HEK293 (cell line): ENCODE measurements around the gene ZNF787.

Source experiments
- CTCF ChIA-PET: fragments of 350-600 bp; formaldehyde crosslinking; extraction: SDS; loops from one replicate; lab custom pipeline; 2021; ENCODE audit warnings: antibody characterized with exemption; lab: Yijun Ruan, JAX
- POLR2A ChIA-PET: fragments of 300-600 bp; formaldehyde crosslinking; extraction: SDS; loops from one replicate; lab custom pipeline; 2020; ENCODE audit warnings: antibody characterized with exemption, inconsistent platforms; lab: Yijun Ruan, JAX
- H3K27ac ChIP-seq: fragments of 200-500 bp; sonication (Bioruptor generic); 2 replicates; pipeline ENCODE4 v1.5.1; 2014; ENCODE audit warnings: low read depth, low read length, control low read depth, inconsistent platforms; ENCODE audit errors: extremely low read depth
- H3K36me3 ChIP-seq, 2 experiments: fragments of 200-500 bp in 1 of 2; sonication (Bioruptor generic) in 1 of 2; 1 replicate in 1 of 2; 2 replicates in 1 of 2; pipeline ENCODE4 v1.5.1; 2014 to 2017; ENCODE audit warnings: inconsistent platforms in 2 of 2, low read length in 2 of 2; ENCODE audit not compliant: control insufficient read depth in 2 of 2, insufficient read depth in 1 of 2
- H3K4me1 ChIP-seq: fragments of 200-500 bp; sonication (Bioruptor generic); 2 replicates; pipeline ENCODE4 v1.5.1; 2014; ENCODE audit warnings: mild to moderate bottlenecking, low read length, inconsistent platforms; ENCODE audit not compliant: control insufficient read depth, insufficient read depth
- H3K4me3 ChIP-seq: 2 replicates; pipeline ENCODE4 v1.5.1; 2011; ENCODE audit warnings: low read depth, mild to moderate bottlenecking, control low read depth, low read length, moderate library complexity
- H3K9me3 ChIP-seq: fragments of 200-500 bp; sonication (Bioruptor generic); 2 replicates; pipeline ENCODE4 v1.5.1; 2014; ENCODE audit warnings: low read depth, low read length, inconsistent platforms; ENCODE audit not compliant: control insufficient read depth, insufficient read depth
- HOXC10 ChIP-seq: sonication (generic); formaldehyde crosslinking; IDR thresholded peaks from 2 replicates; pipeline ENCODE4 v1.8.1; 2023; ENCODE audit warnings: mild to moderate bottlenecking, missing genetic modification reagents
- MZF1 ChIP-seq: fragments of 450-650 bp; formaldehyde crosslinking; IDR thresholded peaks from 2 replicates; pipeline ENCODE4 v1.5.1; 2017; ENCODE audit warnings: missing biosample characterization, missing genetic modification characterization, borderline replicate concordance
- ZBTB21 ChIP-seq: fragments of 450-650 bp; formaldehyde crosslinking; IDR thresholded peaks from 2 replicates; pipeline ENCODE4 v1.5.1; 2017; ENCODE audit warnings: missing biosample characterization, missing genetic modification characterization
- ZFHX2 ChIP-seq: fragments of 450-650 bp; formaldehyde crosslinking; conservative IDR thresholded peaks from 2 replicates; pipeline ENCODE4 v1.5.1; 2016; ENCODE audit warnings: missing biosample characterization, missing genetic modification characterization
- ZNF138 ChIP-seq: fragments of 450-650 bp; formaldehyde crosslinking; IDR thresholded peaks from 2 replicates; pipeline ENCODE4 v1.5.1; 2016; ENCODE audit warnings: missing biosample characterization, missing genetic modification characterization, borderline replicate concordance
- ZNF175 ChIP-seq: fragments of 450-650 bp; formaldehyde crosslinking; IDR thresholded peaks from 2 replicates; pipeline ENCODE4 v1.5.1; 2016; ENCODE audit warnings: missing biosample characterization, missing genetic modification characterization
- ZNF18 ChIP-seq: fragments of 450-650 bp; formaldehyde crosslinking; IDR thresholded peaks from 2 replicates; pipeline ENCODE4 v1.5.1; 2016; ENCODE audit warnings: missing biosample characterization, missing genetic modification characterization
- ZNF311 ChIP-seq: fragments of 450-650 bp; formaldehyde crosslinking; IDR thresholded peaks from 2 replicates; pipeline ENCODE4 v1.5.1; 2017; ENCODE audit warnings: missing biosample characterization, missing genetic modification characterization, borderline replicate concordance
- ZNF324 ChIP-seq: fragments of 450-650 bp; formaldehyde crosslinking; IDR thresholded peaks from 2 replicates; pipeline ENCODE4 v1.5.1; 2016; ENCODE audit warnings: missing biosample characterization, missing genetic modification characterization
- ZNF548 ChIP-seq: fragments of 450-650 bp; formaldehyde crosslinking; IDR thresholded peaks from 2 replicates; pipeline ENCODE4 v1.5.1; 2016; ENCODE audit warnings: missing biosample characterization, missing genetic modification characterization
- ZNF623 ChIP-seq: fragments of 450-650 bp; formaldehyde crosslinking; IDR thresholded peaks from 2 replicates; pipeline ENCODE4 v1.5.1; 2016; ENCODE audit warnings: missing biosample characterization, missing genetic modification characterization
- ZNF660 ChIP-seq: fragments of 450-650 bp; IDR thresholded peaks from 2 replicates; pipeline ENCODE4 v1.5.1; 2018; ENCODE audit warnings: missing biosample characterization, mild to moderate bottlenecking, missing genetic modification characterization
- ZNF791 ChIP-seq: fragments of 450-650 bp; formaldehyde crosslinking; IDR thresholded peaks from 2 replicates; pipeline ENCODE4 v1.5.1; 2016; ENCODE audit warnings: missing biosample characterization, missing genetic modification characterization
- ZSCAN23 ChIP-seq: fragments of 450-650 bp; formaldehyde crosslinking; IDR thresholded peaks from 2 replicates; pipeline ENCODE4 v1.5.1; 2016; ENCODE audit warnings: missing biosample characterization, missing genetic modification characterization
- TF ChIP-seq, protein P1 (sequence below): sonication (generic); formaldehyde crosslinking; IDR thresholded peaks from 2 replicates; pipeline ENCODE4 v1.8.1; 2022; ENCODE audit warnings: mild to moderate bottlenecking, moderate library complexity, missing genetic modification reagents
- TF ChIP-seq, protein P2 (sequence below): fragments of 450-650 bp; formaldehyde crosslinking; IDR thresholded peaks from 2 replicates; pipeline ENCODE4 v1.5.1; 2016; ENCODE audit warnings: missing biosample characterization, missing genetic modification characterization, borderline replicate concordance
- TF ChIP-seq, protein P3 (sequence below): fragments of 450-650 bp; formaldehyde crosslinking; IDR thresholded peaks from 2 replicates; pipeline ENCODE4 v1.5.1; 2016; ENCODE audit warnings: missing biosample characterization, missing genetic modification characterization, low read depth
- TF ChIP-seq, protein P4 (sequence below): fragments of 450-650 bp; formaldehyde crosslinking; IDR thresholded peaks from 2 replicates; pipeline ENCODE4 v1.5.1; 2017; ENCODE audit warnings: missing biosample characterization, missing genetic modification characterization

The ZNF787 gene

DNA sequence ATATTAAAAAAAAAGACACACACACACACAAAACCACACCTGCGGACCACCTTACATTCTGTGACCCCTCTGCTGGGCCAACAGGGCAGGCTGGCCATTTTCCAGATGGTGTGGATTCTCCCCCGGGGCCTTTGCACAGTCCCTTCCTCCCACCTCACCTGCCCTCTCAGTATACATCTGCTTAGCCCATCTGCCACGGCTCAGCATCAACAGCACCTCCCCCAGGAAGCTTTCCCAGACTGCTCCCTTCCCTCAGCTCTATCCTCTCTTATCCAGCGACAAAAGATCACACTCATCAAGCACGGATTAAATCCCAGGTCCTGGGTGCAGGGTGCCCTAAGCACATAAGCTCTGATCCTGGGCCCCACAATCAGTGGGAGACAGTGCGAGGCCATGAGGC is 4.5 kb downstream of the ZNF787 start:
- Histone ChIP-seq H3K9me3 (no peaks in the 10 kb centered on the region), H3K4me1 (peaks cover 13% of the 10 kb centered on the region), H3K27ac (no peak overlapping the region), H3K4me3 (no peak overlapping the region), H3K36me3 (peaks cover 0 to 30% of the 10 kb centered on the region in 2 experiments; a peak in 2 of 3 replicates)
- POLR2A ChIA-PET = no interaction called here
- peak; percentile 87 for TF ChIP-seq ZNF623 (tag by site-specific recombination)
- no peak for TF ChIP-seq ZSCAN23 (tag by site-specific recombination)
- CTCF ChIA-PET = no interaction called here

GRCh38 chr19:56115490-56115889 is 5.6 kb downstream of the ZNF787 start:
- Histone ChIP-seq H3K9me3 (no peaks in the 10 kb centered on the region), H3K36me3 (peaks cover 0 to 30% of the 10 kb centered on the region in 2 experiments; a peak in 2 of 3 replicates), H3K4me3 (no peak overlapping the region), H3K4me1 (peaks cover 22% of the 10 kb centered on the region), H3K27ac (no peak overlapping the region)
- TF ChIP-seq ZNF311 (tag by site-specific recombination) = no peak
- TF ChIP-seq ZNF18 (tag by site-specific recombination) = 0 out of 2 replicates have a peak, but pooled peaks have one; percentile 16
- 0 out of 2 replicates have a peak, but pooled peaks have one; percentile 13 for TF ChIP-seq ZFHX2 (tag by site-specific recombination)
- TF ChIP-seq MZF1 = no peak
- TF ChIP-seq, protein P1, sequence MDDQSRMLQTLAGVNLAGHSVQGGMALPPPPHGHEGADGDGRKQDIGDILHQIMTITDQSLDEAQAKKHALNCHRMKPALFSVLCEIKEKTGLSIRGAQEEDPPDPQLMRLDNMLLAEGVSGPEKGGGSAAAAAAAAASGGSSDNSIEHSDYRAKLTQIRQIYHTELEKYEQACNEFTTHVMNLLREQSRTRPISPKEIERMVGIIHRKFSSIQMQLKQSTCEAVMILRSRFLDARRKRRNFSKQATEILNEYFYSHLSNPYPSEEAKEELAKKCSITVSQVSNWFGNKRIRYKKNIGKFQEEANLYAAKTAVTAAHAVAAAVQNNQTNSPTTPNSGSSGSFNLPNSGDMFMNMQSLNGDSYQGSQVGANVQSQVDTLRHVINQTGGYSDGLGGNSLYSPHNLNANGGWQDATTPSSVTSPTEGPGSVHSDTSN = no peak
- CTCF ChIA-PET = no interaction called here
- POLR2A ChIA-PET = no interaction called here

- Histone ChIP-seq H3K9me3 (no peaks in the 10 kb centered on the region), H3K27ac (no peak overlapping the region), H3K4me1 (peaks cover 24% of the 10 kb centered on the region), H3K4me3 (no peak overlapping the region), H3K36me3 (peaks cover 0 to 30% of the 10 kb centered on the region in 2 experiments; a peak in 2 of 3 replicates)
- ChIA-PET POLR2A (no interaction called here), CTCF (interaction anchor here (0.7 kb wide), 1 partner anchor 9 kb away, joined by 5 read pairs; no protein-coding TSS in a partner anchor)
- TF ChIP-seq ZNF791 = no peak
- TF ChIP-seq ZNF324 (tag by site-specific recombination) = no peak
- TF ChIP-seq, protein P2, sequence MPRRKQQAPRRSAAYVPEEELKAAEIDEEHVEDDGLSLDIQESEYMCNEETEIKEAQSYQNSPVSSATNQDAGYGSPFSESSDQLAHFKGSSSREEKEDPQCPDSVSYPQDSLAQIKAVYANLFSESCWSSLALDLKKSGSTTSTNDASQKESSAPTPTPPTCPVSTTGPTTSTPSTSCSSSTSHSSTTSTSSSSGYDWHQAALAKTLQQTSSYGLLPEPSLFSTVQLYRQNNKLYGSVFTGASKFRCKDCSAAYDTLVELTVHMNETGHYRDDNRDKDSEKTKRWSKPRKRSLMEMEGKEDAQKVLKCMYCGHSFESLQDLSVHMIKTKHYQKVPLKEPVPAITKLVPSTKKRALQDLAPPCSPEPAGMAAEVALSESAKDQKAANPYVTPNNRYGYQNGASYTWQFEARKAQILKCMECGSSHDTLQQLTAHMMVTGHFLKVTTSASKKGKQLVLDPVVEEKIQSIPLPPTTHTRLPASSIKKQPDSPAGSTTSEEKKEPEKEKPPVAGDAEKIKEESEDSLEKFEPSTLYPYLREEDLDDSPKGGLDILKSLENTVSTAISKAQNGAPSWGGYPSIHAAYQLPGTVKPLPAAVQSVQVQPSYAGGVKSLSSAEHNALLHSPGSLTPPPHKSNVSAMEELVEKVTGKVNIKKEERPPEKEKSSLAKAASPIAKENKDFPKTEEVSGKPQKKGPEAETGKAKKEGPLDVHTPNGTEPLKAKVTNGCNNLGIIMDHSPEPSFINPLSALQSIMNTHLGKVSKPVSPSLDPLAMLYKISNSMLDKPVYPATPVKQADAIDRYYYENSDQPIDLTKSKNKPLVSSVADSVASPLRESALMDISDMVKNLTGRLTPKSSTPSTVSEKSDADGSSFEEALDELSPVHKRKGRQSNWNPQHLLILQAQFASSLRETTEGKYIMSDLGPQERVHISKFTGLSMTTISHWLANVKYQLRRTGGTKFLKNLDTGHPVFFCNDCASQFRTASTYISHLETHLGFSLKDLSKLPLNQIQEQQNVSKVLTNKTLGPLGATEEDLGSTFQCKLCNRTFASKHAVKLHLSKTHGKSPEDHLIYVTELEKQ = no peak
- TF ChIP-seq, protein P3, sequence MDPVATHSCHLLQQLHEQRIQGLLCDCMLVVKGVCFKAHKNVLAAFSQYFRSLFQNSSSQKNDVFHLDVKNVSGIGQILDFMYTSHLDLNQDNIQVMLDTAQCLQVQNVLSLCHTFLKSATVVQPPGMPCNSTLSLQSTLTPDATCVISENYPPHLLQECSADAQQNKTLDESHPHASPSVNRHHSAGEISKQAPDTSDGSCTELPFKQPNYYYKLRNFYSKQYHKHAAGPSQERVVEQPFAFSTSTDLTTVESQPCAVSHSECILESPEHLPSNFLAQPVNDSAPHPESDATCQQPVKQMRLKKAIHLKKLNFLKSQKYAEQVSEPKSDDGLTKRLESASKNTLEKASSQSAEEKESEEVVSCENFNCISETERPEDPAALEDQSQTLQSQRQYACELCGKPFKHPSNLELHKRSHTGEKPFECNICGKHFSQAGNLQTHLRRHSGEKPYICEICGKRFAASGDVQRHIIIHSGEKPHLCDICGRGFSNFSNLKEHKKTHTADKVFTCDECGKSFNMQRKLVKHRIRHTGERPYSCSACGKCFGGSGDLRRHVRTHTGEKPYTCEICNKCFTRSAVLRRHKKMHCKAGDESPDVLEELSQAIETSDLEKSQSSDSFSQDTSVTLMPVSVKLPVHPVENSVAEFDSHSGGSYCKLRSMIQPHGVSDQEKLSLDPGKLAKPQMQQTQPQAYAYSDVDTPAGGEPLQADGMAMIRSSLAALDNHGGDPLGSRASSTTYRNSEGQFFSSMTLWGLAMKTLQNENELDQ = no peak
- no peak for TF ChIP-seq ZNF138
- TF ChIP-seq ZNF660 (tag by site-specific recombination) = no peak
- TF ChIP-seq, protein P4, sequence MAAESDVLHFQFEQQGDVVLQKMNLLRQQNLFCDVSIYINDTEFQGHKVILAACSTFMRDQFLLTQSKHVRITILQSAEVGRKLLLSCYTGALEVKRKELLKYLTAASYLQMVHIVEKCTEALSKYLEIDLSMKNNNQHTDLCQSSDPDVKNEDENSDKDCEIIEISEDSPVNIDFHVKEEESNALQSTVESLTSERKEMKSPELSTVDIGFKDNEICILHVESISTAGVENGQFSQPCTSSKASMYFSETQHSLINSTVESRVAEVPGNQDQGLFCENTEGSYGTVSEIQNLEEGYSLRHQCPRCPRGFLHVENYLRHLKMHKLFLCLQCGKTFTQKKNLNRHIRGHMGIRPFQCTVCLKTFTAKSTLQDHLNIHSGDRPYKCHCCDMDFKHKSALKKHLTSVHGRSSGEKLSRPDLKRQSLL (tag by site-specific recombination) = no peak
- TF ChIP-seq HOXC10 = no peak
- TF ChIP-seq ZNF175 (tag by site-specific recombination) = no peak
- TF ChIP-seq ZBTB21 (tag by site-specific recombination) = no peak
- TF ChIP-seq ZNF548 (tag by site-specific recombination) = no peak
Observed at GRCh38 chr19:56114778-56115110, 6.4 kb downstream of the ZNF787 start.
